Panc1 (cell line): ENCODE measurements around the gene DDX11. TPM values are rescaled to one million over a fixed set of nuclear protein-coding genes. Genes with fewer than 3 reads are reported as not detected.
"Not testable (repeated sequence)": the region's sequence is repeated elsewhere in the genome, so short reads cannot be mapped to it uniquely, and the experiment has no call there.

ENCODE experiments used
- ATAC-seq: fragments of 200-7000 bp; cut with Tn5 transposase; 2 replicates; pipeline ENCODE4 v1.9.1; 2020; ENCODE audit warnings: mild to moderate bottlenecking, moderate library complexity
- BruUV-seq: library from RNA; stranded (reverse); fragments of 400-500 nt; replicated peaks from 2 replicates; lab custom pipeline; 2021; lab: Mats Ljungman, UMichigan
- CTCF ChIA-PET: fragments of 300-600 bp; sonication (Branson Sonifier 250); formaldehyde crosslinking; loops from one replicate; lab custom pipeline; 2022; ENCODE audit warnings: antibody characterized with exemption; lab: Charles Lee
- POLR2A ChIA-PET: fragments of 300-600 bp; sonication (Branson Sonifier 250); formaldehyde crosslinking; loops from one replicate; lab custom pipeline; 2022; ENCODE audit warnings: antibody characterized with exemption; lab: Charles Lee
- DNase-seq: peaks from one replicate; pipeline ENCODE4 v3.0.0-alpha.2; 2010; ENCODE audit warnings: low read depth, low spot score
- H3K27ac ChIP-seq: 2 replicates; pipeline ENCODE4 v1.5.1; 2011; ENCODE audit warnings: mild to moderate bottlenecking, low read length, inconsistent platforms
- H3K27me3 ChIP-seq: fragments of 200-500 bp; sonication (Bioruptor generic); 2 replicates; pipeline ENCODE4 v1.6.0; 2014; ENCODE audit warnings: low read length, inconsistent platforms; ENCODE audit not compliant: control insufficient read depth, insufficient read depth
- H3K36me3 ChIP-seq: fragments of 200-500 bp; sonication (Bioruptor generic); 2 replicates; pipeline ENCODE4 v1.5.1; 2014; ENCODE audit warnings: inconsistent platforms, mild to moderate bottlenecking, low read length, moderate library complexity; ENCODE audit not compliant: control insufficient read depth, insufficient read depth
- H3K4me1 ChIP-seq: 2 replicates; pipeline ENCODE4 v1.5.1; 2011; ENCODE audit warnings: inconsistent platforms, mild to moderate bottlenecking, low read length, moderate library complexity; ENCODE audit not compliant: control insufficient read depth, insufficient read depth
- H3K4me3 ChIP-seq, 2 experiments: 2 replicates each; pipeline ENCODE4 v1.5.1; 2011 to 2012; ENCODE audit warnings: low read depth in 2 of 2, low read length in 2 of 2, mild to moderate bottlenecking in 2 of 2, inconsistent platforms in 1 of 2, moderate library complexity in 1 of 2
- H3K9me3 ChIP-seq: fragments of 200-500 bp; sonication (Bioruptor generic); 2 replicates; pipeline ENCODE4 v1.5.1; 2014; ENCODE audit warnings: low read depth, mild to moderate bottlenecking, inconsistent platforms, low read length, moderate library complexity; ENCODE audit not compliant: control insufficient read depth, insufficient read depth
- POLR2AphosphoS5 ChIP-seq: IDR thresholded peaks from 2 replicates; pipeline ENCODE4 v1.6.1; 2012; ENCODE audit warnings: mild to moderate bottlenecking, low read depth, low read length, moderate library complexity
- SIN3A ChIP-seq: IDR thresholded peaks from 2 replicates; pipeline ENCODE4 v1.6.1; 2012; ENCODE audit warnings: low read depth, mild to moderate bottlenecking, low read length, moderate library complexity, borderline replicate concordance; ENCODE audit not compliant: insufficient read depth
- TCF7L2 ChIP-seq: IDR thresholded peaks from 2 replicates; pipeline ENCODE4 v1.6.1; 2011; ENCODE audit warnings: mild to moderate bottlenecking, low read depth, low read length, inconsistent platforms
- in situ Hi-C: cut with HindIII; loops from 2 replicates; pipeline ENCODE4 v1.10.0; 2016; ENCODE audit warnings: low sequenced_read_pairs, low pct_unique_long_range_greater_than_20kb
- intact Hi-C: fragments of 100-400 bp; cut with micrococcal nuclease; formaldehyde crosslinking; loops from one replicate; pipeline ENCODE4 v1.10.0; 2022; ENCODE audit not compliant: unreplicated experiment
- total RNA-seq: library from RNA; stranded (reverse); gene quantifications from one replicate; pipeline ENCODE4 v1.2.1, GENCODE V29; 2021; ENCODE audit not compliant: unreplicated experiment
- TF ChIP-seq, protein P1 (sequence below): fragments of 450-650 bp; IDR thresholded peaks from 2 replicates; pipeline ENCODE4 v1.5.1; 2017; ENCODE audit warnings: mild to moderate bottlenecking
- TF ChIP-seq, protein P2 (sequence below), 2 experiments: IDR thresholded peaks; 2 replicates each; pipeline ENCODE4 v1.6.1; 2011 to 2012; ENCODE audit warnings: low read depth in 2 of 2, control low read depth in 1 of 2, low read length in 1 of 2, mild to moderate bottlenecking in 1 of 2, moderate library complexity in 1 of 2; ENCODE audit not compliant: insufficient read depth in 1 of 2

DDX11 gene
- total RNA-seq, 1 experiment from 2014 or later: 96.2 TPM

DNA sequence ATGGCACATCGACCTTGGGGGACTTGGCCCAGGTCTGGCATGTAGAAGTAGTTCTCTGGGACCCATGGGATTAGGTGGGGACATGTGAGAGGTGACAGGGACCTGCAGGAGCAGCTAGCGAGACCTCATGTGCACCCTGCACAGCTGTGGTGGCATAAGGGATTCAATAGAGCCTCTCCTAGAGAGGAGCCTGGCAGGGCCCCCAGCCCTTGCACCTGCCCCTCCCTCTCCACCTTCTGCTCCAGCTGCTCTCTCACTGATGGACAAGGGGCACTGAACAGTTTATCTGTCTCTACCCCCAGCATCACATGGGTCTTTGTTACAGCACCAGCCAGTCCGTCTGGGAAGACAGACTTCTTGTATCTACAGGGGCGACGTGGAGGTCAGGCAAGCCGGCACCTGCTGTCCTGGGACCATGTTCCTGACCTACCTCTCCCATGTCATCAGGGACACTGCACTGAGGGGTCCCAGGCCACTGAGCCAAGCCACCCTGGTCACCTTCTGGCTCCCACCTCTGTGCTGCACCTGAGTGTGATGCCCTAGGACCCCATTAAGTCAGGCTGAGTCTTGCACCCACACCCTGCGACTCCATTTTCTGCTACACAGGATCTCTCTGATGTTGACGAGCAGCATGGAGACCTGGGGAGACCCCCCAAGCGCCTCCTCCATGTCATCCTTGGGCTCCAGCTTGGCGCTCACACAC is 32.6 kb downstream of the DDX11 start:
- H3K4me1 ChIP-seq: no peaks in the 10 kb centered on the region
- intact Hi-C loops (no loop called here), in situ Hi-C loops (no loop called here)
- DNase-seq (no peak), ATAC-seq (peak; percentile 43)
- H3K27ac ChIP-seq: no peak overlapping the region
- no peaks in the 10 kb centered on the region for H3K27me3 ChIP-seq
- H3K9me3 ChIP-seq: no peaks in the 10 kb centered on the region
- TF ChIP-seq, protein P1, sequence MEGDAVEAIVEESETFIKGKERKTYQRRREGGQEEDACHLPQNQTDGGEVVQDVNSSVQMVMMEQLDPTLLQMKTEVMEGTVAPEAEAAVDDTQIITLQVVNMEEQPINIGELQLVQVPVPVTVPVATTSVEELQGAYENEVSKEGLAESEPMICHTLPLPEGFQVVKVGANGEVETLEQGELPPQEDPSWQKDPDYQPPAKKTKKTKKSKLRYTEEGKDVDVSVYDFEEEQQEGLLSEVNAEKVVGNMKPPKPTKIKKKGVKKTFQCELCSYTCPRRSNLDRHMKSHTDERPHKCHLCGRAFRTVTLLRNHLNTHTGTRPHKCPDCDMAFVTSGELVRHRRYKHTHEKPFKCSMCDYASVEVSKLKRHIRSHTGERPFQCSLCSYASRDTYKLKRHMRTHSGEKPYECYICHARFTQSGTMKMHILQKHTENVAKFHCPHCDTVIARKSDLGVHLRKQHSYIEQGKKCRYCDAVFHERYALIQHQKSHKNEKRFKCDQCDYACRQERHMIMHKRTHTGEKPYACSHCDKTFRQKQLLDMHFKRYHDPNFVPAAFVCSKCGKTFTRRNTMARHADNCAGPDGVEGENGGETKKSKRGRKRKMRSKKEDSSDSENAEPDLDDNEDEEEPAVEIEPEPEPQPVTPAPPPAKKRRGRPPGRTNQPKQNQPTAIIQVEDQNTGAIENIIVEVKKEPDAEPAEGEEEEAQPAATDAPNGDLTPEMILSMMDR: no peak
- TF ChIP-seq SIN3A: no peak
- no peak for TF ChIP-seq TCF7L2
- TF ChIP-seq, protein P2, sequence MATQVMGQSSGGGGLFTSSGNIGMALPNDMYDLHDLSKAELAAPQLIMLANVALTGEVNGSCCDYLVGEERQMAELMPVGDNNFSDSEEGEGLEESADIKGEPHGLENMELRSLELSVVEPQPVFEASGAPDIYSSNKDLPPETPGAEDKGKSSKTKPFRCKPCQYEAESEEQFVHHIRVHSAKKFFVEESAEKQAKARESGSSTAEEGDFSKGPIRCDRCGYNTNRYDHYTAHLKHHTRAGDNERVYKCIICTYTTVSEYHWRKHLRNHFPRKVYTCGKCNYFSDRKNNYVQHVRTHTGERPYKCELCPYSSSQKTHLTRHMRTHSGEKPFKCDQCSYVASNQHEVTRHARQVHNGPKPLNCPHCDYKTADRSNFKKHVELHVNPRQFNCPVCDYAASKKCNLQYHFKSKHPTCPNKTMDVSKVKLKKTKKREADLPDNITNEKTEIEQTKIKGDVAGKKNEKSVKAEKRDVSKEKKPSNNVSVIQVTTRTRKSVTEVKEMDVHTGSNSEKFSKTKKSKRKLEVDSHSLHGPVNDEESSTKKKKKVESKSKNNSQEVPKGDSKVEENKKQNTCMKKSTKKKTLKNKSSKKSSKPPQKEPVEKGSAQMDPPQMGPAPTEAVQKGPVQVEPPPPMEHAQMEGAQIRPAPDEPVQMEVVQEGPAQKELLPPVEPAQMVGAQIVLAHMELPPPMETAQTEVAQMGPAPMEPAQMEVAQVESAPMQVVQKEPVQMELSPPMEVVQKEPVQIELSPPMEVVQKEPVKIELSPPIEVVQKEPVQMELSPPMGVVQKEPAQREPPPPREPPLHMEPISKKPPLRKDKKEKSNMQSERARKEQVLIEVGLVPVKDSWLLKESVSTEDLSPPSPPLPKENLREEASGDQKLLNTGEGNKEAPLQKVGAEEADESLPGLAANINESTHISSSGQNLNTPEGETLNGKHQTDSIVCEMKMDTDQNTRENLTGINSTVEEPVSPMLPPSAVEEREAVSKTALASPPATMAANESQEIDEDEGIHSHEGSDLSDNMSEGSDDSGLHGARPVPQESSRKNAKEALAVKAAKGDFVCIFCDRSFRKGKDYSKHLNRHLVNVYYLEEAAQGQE (IDR thresholded peaks at IDR 0.05; ENCODE audit: insufficient read depth in 1 of 2, low read depth in 2 of 2, low read length in 1 of 2): no peak
- TF ChIP-seq POLR2AphosphoS5: no peak
- no peak overlapping the region for H3K4me3 ChIP-seq
- POLR2A ChIA-PET: no interaction called here
- CTCF ChIA-PET: no interaction called here
- H3K36me3 ChIP-seq: no peaks in the 10 kb centered on the region
- BruUV-seq: no TSS peak

DNA sequence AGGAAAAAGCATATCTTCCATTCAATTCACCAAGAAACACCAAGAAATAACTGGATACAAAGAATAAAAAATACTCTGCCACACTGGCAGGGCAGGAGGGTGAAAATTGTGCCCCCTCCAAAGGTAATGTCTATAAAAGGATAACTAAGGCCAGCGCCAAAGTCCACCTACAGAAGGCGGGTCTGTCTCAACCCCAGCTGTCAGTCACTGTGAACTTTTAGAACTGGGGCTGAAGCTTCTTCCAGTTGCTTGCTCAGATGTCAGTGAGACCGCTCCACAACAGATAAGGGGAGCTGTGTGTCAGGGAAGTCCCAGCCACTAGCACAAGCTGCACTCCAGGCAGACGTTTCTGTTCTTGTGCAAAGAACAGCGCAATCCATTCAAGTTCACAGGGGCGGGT is 36.1 kb downstream of the DDX11 start:
- intact Hi-C loops, POLR2A ChIA-PET, BruUV-seq: not testable (repeated sequence)

DNA sequence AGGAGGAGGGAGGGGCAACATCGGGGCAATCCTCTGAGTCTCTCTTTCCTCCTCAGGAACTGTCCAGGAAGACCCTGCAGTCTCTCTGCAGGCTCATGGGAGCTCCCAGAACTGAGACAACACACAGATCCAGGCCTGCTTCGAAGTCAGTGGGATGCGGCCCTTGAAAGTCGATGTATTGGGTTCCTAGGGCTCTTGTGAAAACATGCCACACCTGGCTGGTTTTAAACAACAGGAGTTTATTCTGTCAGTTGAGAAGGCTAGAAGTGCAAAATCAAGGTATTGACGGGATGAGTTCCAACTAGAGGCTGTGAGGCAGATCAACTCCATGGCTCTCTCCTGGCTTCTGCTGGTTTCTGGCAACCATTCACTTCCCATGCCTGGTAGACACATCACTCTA is 36.6 kb downstream of the DDX11 start:
- H3K9me3 ChIP-seq, H3K27ac ChIP-seq, intact Hi-C loops, BruUV-seq, H3K4me3 ChIP-seq, in situ Hi-C loops, POLR2A ChIA-PET, H3K27me3 ChIP-seq, DNase-seq, CTCF ChIA-PET, H3K4me1 ChIP-seq, ATAC-seq, H3K36me3 ChIP-seq: not testable (repeated sequence)

More for the DNA sequence above, 36.1 kb downstream of the DDX11 start:
- H3K9me3 ChIP-seq, ATAC-seq, DNase-seq, H3K27me3 ChIP-seq, H3K27ac ChIP-seq, H3K4me1 ChIP-seq, H3K36me3 ChIP-seq, in situ Hi-C loops, CTCF ChIA-PET, H3K4me3 ChIP-seq: not testable (repeated sequence)

DNA sequence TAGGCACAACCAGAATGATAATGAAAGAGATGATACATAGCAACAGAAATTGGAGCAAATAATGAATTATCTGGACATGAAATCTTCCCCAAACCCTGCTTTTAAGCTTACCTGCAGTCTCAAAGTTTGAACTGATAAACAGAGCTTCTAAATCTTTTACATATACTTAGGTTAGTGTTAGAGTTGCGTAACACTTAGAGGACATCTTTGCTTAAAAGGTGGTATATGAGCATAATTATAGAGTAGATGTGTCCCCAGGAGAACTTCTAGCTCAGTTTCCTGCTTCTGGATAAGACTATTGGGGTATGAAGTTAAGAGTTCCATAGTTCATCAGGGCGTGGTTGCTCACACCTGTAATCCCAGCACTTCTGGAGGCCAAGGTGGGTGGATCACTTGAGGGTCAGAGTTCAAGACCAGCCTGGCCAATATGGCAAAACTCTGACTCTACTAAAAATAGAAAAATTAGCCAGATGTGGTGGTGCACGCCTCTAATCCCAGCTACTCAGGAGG is 41.5 kb downstream of the DDX11 start:
- H3K4me1 ChIP-seq: peaks cover 27% of the 10 kb centered on the region
- H3K27me3 ChIP-seq, BruUV-seq, H3K4me3 ChIP-seq, DNase-seq, H3K9me3 ChIP-seq, CTCF ChIA-PET, ATAC-seq, POLR2A ChIA-PET, H3K36me3 ChIP-seq, H3K27ac ChIP-seq, in situ Hi-C loops: not testable (repeated sequence)
- intact Hi-C loops: loop anchor here (5.0 kb wide), 2 partner anchors 62 to 122 kb away; no protein-coding TSS in a partner anchor

DNA sequence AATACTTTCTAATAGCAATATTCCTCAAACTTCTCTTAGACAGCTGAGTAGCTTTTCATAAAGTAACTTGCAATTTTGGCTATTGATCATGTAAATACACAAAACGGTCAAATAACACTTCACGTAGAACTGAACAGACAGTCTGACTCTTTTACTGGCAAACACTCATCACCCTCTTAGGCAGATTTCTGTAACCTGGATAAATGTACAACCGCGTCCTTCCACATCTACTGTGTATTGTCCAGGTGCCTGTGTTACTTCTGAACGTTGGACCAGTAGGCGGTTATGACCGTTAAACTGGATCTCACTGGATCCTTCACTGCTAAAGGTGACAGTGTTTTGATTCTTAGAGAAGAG is 43.2 kb downstream of the DDX11 start:
- POLR2A ChIA-PET, H3K36me3 ChIP-seq, CTCF ChIA-PET, H3K27me3 ChIP-seq, BruUV-seq, H3K27ac ChIP-seq, H3K9me3 ChIP-seq, in situ Hi-C loops, DNase-seq: not testable (repeated sequence)
- intact Hi-C loops: loop anchor here (5.0 kb wide), 2 partner anchors 60 to 120 kb away; no protein-coding TSS in a partner anchor
- ATAC-seq: peak; percentile 20; the same call in 1 of the 2 replicates
- H3K4me3 ChIP-seq: peak overlapping the region; percentile 46 to 74
- peaks cover 27% of the 10 kb centered on the region for H3K4me1 ChIP-seq
